ENCODE data around the gene PKDCC.
A peak's percentile ranks its signal among the peaks of the same experiment; 100 is the strongest.

The PKDCC gene

GRCh38 chr2:42089340-42089925, 41.6 kb downstream of the PKDCC start:
- peak in 2 of 3 experiments; percentile 29 to 35 for DNase-seq

GRCh38 chr2:42090216-42090615, 42.4 kb downstream of the PKDCC start:
- no peak for DNase-seq

GRCh38 chr2:42091671-42092070, 43.9 kb downstream of the PKDCC start:
- no peak for DNase-seq

- DNase-seq, result peak in 1 of 3 experiments; percentile 33
These were observed 44.5 kb downstream of the PKDCC start for GRCh38 chr2:42092084-42092996.

GRCh38 chr2:42094114-42094513, 46.3 kb downstream of the PKDCC start:
- no peak for DNase-seq

- peak; percentile 64 to 90 (median 87) for DNase-seq
These were observed 48.1 kb downstream of the PKDCC start for GRCh38 chr2:42095923-42096408.

GRCh38 chr2:42096869-42097591, 49.2 kb downstream of the PKDCC start:
- DNase-seq, result no peak

- no peak for DNase-seq
These were observed 51.0 kb downstream of the PKDCC start for GRCh38 chr2:42098571-42099437.

- no peak for DNase-seq
These were observed 51.8 kb downstream of the PKDCC start for GRCh38 chr2:42099438-42100173.

GRCh38 chr2:42100683-42101205, 52.9 kb downstream of the PKDCC start:
- peak in 1 of 3 experiments; percentile 40 for DNase-seq

GRCh38 chr2:42101206-42102023, 53.6 kb downstream of the PKDCC start:
- peak in 2 of 3 experiments; percentile 45 to 65 for DNase-seq

GRCh38 chr2:42102024-42102590, 54.3 kb downstream of the PKDCC start:
- DNase-seq, result peak in 2 of 3 experiments; percentile 69 to 78

GRCh38 chr2:42102591-42103450, 55.0 kb downstream of the PKDCC start:
- DNase-seq, result peak in 2 of 3 experiments; percentile 75 to 78

GRCh38 chr2:42103829-42104228, 56.0 kb downstream of the PKDCC start:
- DNase-seq, result no peak

GRCh38 chr2:42104621-42105020, 56.8 kb downstream of the PKDCC start:
- no peak for DNase-seq

GRCh38 chr2:42105330-42106256, 57.8 kb downstream of the PKDCC start:
- DNase-seq, result peak; percentile 16 to 49 (median 29)

- DNase-seq, result no peak
These were observed 58.5 kb downstream of the PKDCC start for GRCh38 chr2:42106257-42106816.
